ENCODE data around the gene DYNC1H1.

GRCh38 chr14:102046337-102047278 is 82.2 kb downstream of the DYNC1H1 start:
- no peak for TF ChIP-seq NFKBIZ (CRISPR knock-in tag; IDR thresholded peaks at IDR 0.05)
- TF ChIP-seq POLR2A (IDR thresholded peaks at IDR 0.05; ENCODE audit: insufficient read depth in 1 of 2, low read depth in 2 of 2, low read length in 2 of 2) = no peak
